Natural killer cell (primary cell): Measurements from ENCODE around the gene NKD1. TPM values are rescaled to one million over a fixed set of nuclear protein-coding genes. Genes with fewer than 3 reads are reported as not detected.

ENCODE experiments used
- ATAC-seq, 3 donors: fragments of 150-1000 bp in 2 of 3; fragments of 200-7000 bp in 1 of 3; cut with Tn5 transposase; 1 replicate in 1 of 3; 2 replicates in 2 of 3; pipeline ENCODE4 v1.10.0; 2021; ENCODE audit warnings: mild to moderate bottlenecking in 2 of 3, moderate library complexity in 2 of 3
- DNase-seq, 2 donors: peaks; one replicate each; pipeline versions ENCODE4 v3.0.0 to v3.0.0-alpha.2; 2013 to 2021; ENCODE audit warnings: mixed read lengths in 1 of 2
- H3K27ac ChIP-seq: one replicate; pipeline ENCODE4 v1.5.1; 2013; ENCODE audit warnings: mild to moderate bottlenecking, low read length
- H3K27me3 ChIP-seq: one replicate; pipeline ENCODE4 v1.6.1; 2013; ENCODE audit warnings: low read length; ENCODE audit not compliant: control insufficient read depth, insufficient read depth
- H3K36me3 ChIP-seq: one replicate; pipeline ENCODE4 v1.6.1; 2013; ENCODE audit warnings: low read length; ENCODE audit not compliant: control insufficient read depth, insufficient read depth
- H3K4me1 ChIP-seq: one replicate; pipeline ENCODE4 v1.6.1; 2013; ENCODE audit warnings: low read length; ENCODE audit not compliant: control insufficient read depth, insufficient read depth
- H3K4me3 ChIP-seq: one replicate; pipeline ENCODE4 v1.5.1; 2013; ENCODE audit warnings: low read length
- H3K9me3 ChIP-seq: one replicate; pipeline ENCODE4 v1.6.1; 2013; ENCODE audit warnings: low read length; ENCODE audit not compliant: control insufficient read depth, insufficient read depth
- H3K27ac Mint-ChIP-seq, 2 donors: one replicate each; pipeline ENCODE4 v1.8.0; 2022; ENCODE audit warnings: mild to moderate bottlenecking in 2 of 2, mixed read lengths in 2 of 2, moderate library complexity in 1 of 2
- H3K27me3 Mint-ChIP-seq, 2 donors: one replicate each; pipeline ENCODE4 v1.8.0; 2022; ENCODE audit warnings: low read depth in 2 of 2, mixed read lengths in 2 of 2
- H3K36me3 Mint-ChIP-seq: one replicate; pipeline ENCODE4 v1.8.0; 2022; ENCODE audit warnings: mixed read lengths
- H3K4me1 Mint-ChIP-seq, 2 donors: one replicate each; pipeline ENCODE4 v1.8.0; 2022; ENCODE audit warnings: mixed read lengths in 2 of 2
- H3K4me3 Mint-ChIP-seq: one replicate; pipeline ENCODE4 v1.8.0; 2022; ENCODE audit warnings: mild to moderate bottlenecking, moderate library complexity, mixed read lengths
- H3K9me3 Mint-ChIP-seq, 2 donors: one replicate each; pipeline ENCODE4 v1.8.0; 2022; ENCODE audit warnings: mixed read lengths in 2 of 2
- CTCF ChIP-seq: fragments of 200-600 bp; IDR thresholded peaks from one replicate; pipeline ENCODE4 v1.8.0; 2022; ENCODE audit warnings: antibody characterized with exemption
- WGBS: methylation state at CpG from one replicate; pipeline ENCODE4 v1.1.7; 2013; ENCODE audit warnings: missing lambda C conversion rate; ENCODE audit not compliant: insufficient coverage; 5-methylcytosine and 5-hydroxymethylcytosine counted together
- intact Hi-C: fragments of 100-400 bp; cut with micrococcal nuclease; formaldehyde crosslinking; loops from one replicate; pipeline ENCODE4 v1.14.2; 2022
- total RNA-seq, 4 donors: library from RNA; stranded (reverse); fragments of 120-200 nt in 1 of 4; gene quantifications; one replicate each; pipeline versions ENCODE4 v1.2.3 to v1.2.4, GENCODE V29; 2013 to 2022

Gene NKD1
- total RNA-seq, 3 donors from 2014 or later (not counting 1 experiment from before 2014, with no cell fraction given), result 0.75 to 1.5 (median 1.0) TPM

- no peak for ATAC-seq
- intact Hi-C loops, result no loop called here
Measured at GRCh38 chr16:50609471-50609870, 61.3 kb downstream of the NKD1 start.

GRCh38 chr16:50610331-50611262, 62.4 kb downstream of the NKD1 start:
- 91% methylated on average over 21 of the region's 21 CpGs for WGBS
- Mint-ChIP-seq H3K9me3 (no peaks in the 10 kb centered on the region), H3K27ac (no peak overlapping the region), H3K4me3 (no peak overlapping the region), H3K36me3 (no peaks in the 10 kb centered on the region), H3K27me3 (peaks cover 0 to 7% of the 10 kb centered on the region in 2 donors), H3K4me1 (peaks cover 0 to 8% of the 10 kb centered on the region in 2 donors)
- H3K4me1 ChIP-seq, result no peaks in the 10 kb centered on the region
- TF ChIP-seq CTCF, result no peak
- no peaks in the 10 kb centered on the region for H3K9me3 ChIP-seq
- no peak overlapping the region for H3K4me3 ChIP-seq
- no peaks in the 10 kb centered on the region for H3K36me3 ChIP-seq
- H3K27ac ChIP-seq, result no peak overlapping the region
- no peak for DNase-seq
- intact Hi-C loops, result no loop called here
- no peaks in the 10 kb centered on the region for H3K27me3 ChIP-seq
- no peak for ATAC-seq

More at GRCh38 chr16:50609471-50609870, 61.3 kb downstream of the NKD1 start:
- no peak for TF ChIP-seq CTCF
- DNase-seq, result no peak
- H3K36me3 Mint-ChIP-seq, result no peaks in the 10 kb centered on the region
- H3K27ac ChIP-seq, result no peak overlapping the region
- no peaks in the 10 kb centered on the region for H3K9me3 ChIP-seq
- H3K9me3 Mint-ChIP-seq, result no peaks in the 10 kb centered on the region
- WGBS, result 85% methylated on average over 5 of the region's 5 CpGs
- no peaks in the 10 kb centered on the region for H3K36me3 ChIP-seq
- H3K27me3 Mint-ChIP-seq, result peaks cover 0 to 7% of the 10 kb centered on the region in 2 donors
- no peak overlapping the region for H3K4me3 ChIP-seq
- no peaks in the 10 kb centered on the region for H3K4me1 ChIP-seq
- peaks cover 0 to 8% of the 10 kb centered on the region in 2 donors for H3K4me1 Mint-ChIP-seq
- H3K27me3 ChIP-seq, result no peaks in the 10 kb centered on the region
- no peak overlapping the region for H3K27ac Mint-ChIP-seq
- H3K4me3 Mint-ChIP-seq, result no peak overlapping the region

GRCh38 chr16:50611332-50611934, 63.2 kb downstream of the NKD1 start:
- Mint-ChIP-seq H3K4me3 (no peak overlapping the region), H3K27me3 (peaks cover 0 to 7% of the 10 kb centered on the region in 2 donors), H3K36me3 (no peaks in the 10 kb centered on the region), H3K4me1 (peaks cover 0 to 8% of the 10 kb centered on the region in 2 donors), H3K9me3 (no peaks in the 10 kb centered on the region), H3K27ac (peak overlapping the region in 1 of 2 donors; percentile 18)
- WGBS, result 88% methylated on average over 9 of the region's 9 CpGs
- no peak for DNase-seq
- ATAC-seq, result peak in 1 of 3 donors; percentile 33
- intact Hi-C loops, result no loop called here
- no peaks in the 10 kb centered on the region for H3K9me3 ChIP-seq
- H3K36me3 ChIP-seq, result no peaks in the 10 kb centered on the region
- no peaks in the 10 kb centered on the region for H3K27me3 ChIP-seq
- H3K4me3 ChIP-seq, result no peak overlapping the region
- H3K4me1 ChIP-seq, result no peaks in the 10 kb centered on the region
- H3K27ac ChIP-seq, result no peak overlapping the region
- no peak for TF ChIP-seq CTCF
